Measurements from ENCODE around the gene SF3A1.

The SF3A1 gene

GRCh38 chr22:30336752-30337460 lies 19.8 kb downstream of the SF3A1 start:
- Histone ChIP-seq H3K27ac (no peak overlapping the region), H3K36me3 (peaks cover 100% of the 10 kb centered on the region), H3K4me1 (ENCODE audit: control insufficient read depth in 1 of 2, insufficient read depth in 1 of 2, low read depth in 1 of 2, low read length in 1 of 2) (no peaks in the 10 kb centered on the region), H3K9me3 (no peaks in the 10 kb centered on the region), H3K4me3 (ENCODE audit: low read depth in 1 of 2, low read length in 1 of 2) (no peak overlapping the region), H3K27me3 (no peaks in the 10 kb centered on the region)
- TF ChIP-seq CTCF (IDR thresholded peaks at IDR 0.05) = no peak

- H3K9me3 ChIP-seq = no peaks in the 10 kb centered on the region
- no peak for TF ChIP-seq CTCF (IDR thresholded peaks at IDR 0.05)
- H3K27ac ChIP-seq = no peak overlapping the region
- H3K27me3 ChIP-seq = no peaks in the 10 kb centered on the region
- H3K36me3 ChIP-seq = peaks cover 100% of the 10 kb centered on the region
- no peak overlapping the region for H3K4me3 ChIP-seq (ENCODE audit: low read depth in 1 of 2, low read length in 1 of 2)
- no peaks in the 10 kb centered on the region for H3K4me1 ChIP-seq (ENCODE audit: control insufficient read depth in 1 of 2, insufficient read depth in 1 of 2, low read depth in 1 of 2, low read length in 1 of 2)
These were observed 21.5 kb downstream of the SF3A1 start for GRCh38 chr22:30335236-30335635.

- Histone ChIP-seq H3K4me1 (ENCODE audit: control insufficient read depth in 1 of 2, insufficient read depth in 1 of 2, low read depth in 1 of 2, low read length in 1 of 2) (no peaks in the 10 kb centered on the region), H3K4me3 (ENCODE audit: low read depth in 1 of 2, low read length in 1 of 2) (no peak overlapping the region), H3K9me3 (no peaks in the 10 kb centered on the region), H3K27ac (no peak overlapping the region), H3K27me3 (no peaks in the 10 kb centered on the region), H3K36me3 (peaks cover 98% of the 10 kb centered on the region)
- no peak for TF ChIP-seq CTCF (IDR thresholded peaks at IDR 0.05)
These were observed 22.0 kb downstream of the SF3A1 start for GRCh38 chr22:30334646-30335045.

GRCh38 chr22:30333707-30334087 lies 23.0 kb downstream of the SF3A1 start:
- H3K27ac ChIP-seq = no peak overlapping the region
- H3K4me1 ChIP-seq (ENCODE audit: control insufficient read depth in 1 of 2, insufficient read depth in 1 of 2, low read depth in 1 of 2, low read length in 1 of 2) = no peaks in the 10 kb centered on the region
- TF ChIP-seq CTCF (IDR thresholded peaks at IDR 0.05) = no peak
- no peaks in the 10 kb centered on the region for H3K9me3 ChIP-seq
- H3K4me3 ChIP-seq (ENCODE audit: low read depth in 1 of 2, low read length in 1 of 2) = no peak overlapping the region
- no peaks in the 10 kb centered on the region for H3K27me3 ChIP-seq
- peaks cover 95% of the 10 kb centered on the region for H3K36me3 ChIP-seq

- TF ChIP-seq CTCF (IDR thresholded peaks at IDR 0.05) = no peak
- Histone ChIP-seq H3K27me3 (no peaks in the 10 kb centered on the region), H3K4me1 (ENCODE audit: control insufficient read depth in 1 of 2, insufficient read depth in 1 of 2, low read depth in 1 of 2, low read length in 1 of 2) (no peaks in the 10 kb centered on the region), H3K9me3 (no peaks in the 10 kb centered on the region), H3K4me3 (ENCODE audit: low read depth in 1 of 2, low read length in 1 of 2) (no peak overlapping the region), H3K36me3 (peaks cover 90% of the 10 kb centered on the region), H3K27ac (peak overlapping the region; percentile 15)
These were observed 23.5 kb downstream of the SF3A1 start for GRCh38 chr22:30332994-30333706.
